Mesendoderm (in vitro differentiated cells): ENCODE results near the gene GREB1L.

Source experiments
- DNase-seq: peaks from one replicate; pipeline ENCODE4 v3.0.0; 2013
- H2AK5ac ChIP-seq: 2 replicates; pipeline ENCODE4 v1.6.1; 2013; ENCODE audit warnings: low read length, inconsistent platforms
- H2BK120ac ChIP-seq: 2 replicates; pipeline ENCODE4 v1.6.1; 2013; ENCODE audit warnings: low read depth, mild to moderate bottlenecking, low read length, moderate library complexity, mixed read lengths
- H2BK15ac ChIP-seq: replicated peaks from 2 replicates; pipeline ENCODE4 v1.6.1; 2013; ENCODE audit warnings: low read depth, mild to moderate bottlenecking, moderate library complexity
- H2BK5ac ChIP-seq: 2 replicates; pipeline ENCODE4 v1.6.1; 2013; ENCODE audit warnings: low read length, inconsistent platforms
- H3K18ac ChIP-seq: 2 replicates; pipeline ENCODE4 v1.6.1; 2013; ENCODE audit warnings: mild to moderate bottlenecking, low read length, mixed read lengths
- H3K23ac ChIP-seq: one replicate; pipeline ENCODE4 v1.6.1; 2013; ENCODE audit warnings: low read length
- H3K27ac ChIP-seq: 2 replicates; pipeline ENCODE4 v1.5.1; 2013; ENCODE audit warnings: low read depth, mild to moderate bottlenecking, inconsistent platforms, low read length, moderate library complexity
- H3K27me3 ChIP-seq: 2 replicates; pipeline ENCODE4 v1.6.1; 2013; ENCODE audit warnings: low read length, control low read depth, mild to moderate bottlenecking, inconsistent platforms; ENCODE audit not compliant: insufficient read depth, poor library complexity
- H3K36me3 ChIP-seq: 2 replicates; pipeline ENCODE4 v1.6.1; 2013; ENCODE audit warnings: low read length, inconsistent platforms; ENCODE audit not compliant: control insufficient read depth, insufficient read depth
- H3K4ac ChIP-seq: one replicate; pipeline ENCODE4 v1.6.1; 2013; ENCODE audit warnings: low read depth, mild to moderate bottlenecking, low read length, moderate library complexity
- H3K4me1 ChIP-seq: 2 replicates; pipeline ENCODE4 v1.6.1; 2013; ENCODE audit warnings: low read depth, low read length, inconsistent platforms; ENCODE audit not compliant: control insufficient read depth
- H3K4me2 ChIP-seq: 2 replicates; pipeline ENCODE4 v1.6.1; 2013; ENCODE audit warnings: low read length
- H3K4me3 ChIP-seq: 2 replicates; pipeline ENCODE4 v1.5.1; 2013; ENCODE audit warnings: mild to moderate bottlenecking, low read length
- H3K56ac ChIP-seq: one replicate; pipeline ENCODE4 v1.6.1; 2013; ENCODE audit warnings: low read length
- H3K79me1 ChIP-seq: 2 replicates; pipeline ENCODE4 v1.6.1; 2013; ENCODE audit warnings: low read length, inconsistent platforms
- H3K79me2 ChIP-seq: 2 replicates; pipeline ENCODE4 v1.6.1; 2013; ENCODE audit warnings: mild to moderate bottlenecking, low read length; ENCODE audit not compliant: control insufficient read depth, insufficient read depth
- H3K9ac ChIP-seq: 2 replicates; pipeline ENCODE4 v1.6.1; 2013; ENCODE audit warnings: low read length, inconsistent platforms
- H4K5ac ChIP-seq: one replicate; pipeline ENCODE4 v1.6.1; 2013; ENCODE audit warnings: low read length
- H4K8ac ChIP-seq: one replicate; pipeline ENCODE4 v1.6.1; 2013; ENCODE audit warnings: low read depth, mild to moderate bottlenecking, control low read depth, low read length, moderate library complexity
- WGBS: extraction: QIAGEN DNeasy Blood & Tissue Kit; methylation state at CpG from one replicate; pipeline ENCODE4 v1.1.7; 2013; ENCODE audit warnings: low lambda C conversion rate, missing lambda C conversion rate; ENCODE audit not compliant: insufficient coverage; ENCODE audit errors: extremely low coverage; 5-methylcytosine and 5-hydroxymethylcytosine counted together

GREB1L gene

DNA sequence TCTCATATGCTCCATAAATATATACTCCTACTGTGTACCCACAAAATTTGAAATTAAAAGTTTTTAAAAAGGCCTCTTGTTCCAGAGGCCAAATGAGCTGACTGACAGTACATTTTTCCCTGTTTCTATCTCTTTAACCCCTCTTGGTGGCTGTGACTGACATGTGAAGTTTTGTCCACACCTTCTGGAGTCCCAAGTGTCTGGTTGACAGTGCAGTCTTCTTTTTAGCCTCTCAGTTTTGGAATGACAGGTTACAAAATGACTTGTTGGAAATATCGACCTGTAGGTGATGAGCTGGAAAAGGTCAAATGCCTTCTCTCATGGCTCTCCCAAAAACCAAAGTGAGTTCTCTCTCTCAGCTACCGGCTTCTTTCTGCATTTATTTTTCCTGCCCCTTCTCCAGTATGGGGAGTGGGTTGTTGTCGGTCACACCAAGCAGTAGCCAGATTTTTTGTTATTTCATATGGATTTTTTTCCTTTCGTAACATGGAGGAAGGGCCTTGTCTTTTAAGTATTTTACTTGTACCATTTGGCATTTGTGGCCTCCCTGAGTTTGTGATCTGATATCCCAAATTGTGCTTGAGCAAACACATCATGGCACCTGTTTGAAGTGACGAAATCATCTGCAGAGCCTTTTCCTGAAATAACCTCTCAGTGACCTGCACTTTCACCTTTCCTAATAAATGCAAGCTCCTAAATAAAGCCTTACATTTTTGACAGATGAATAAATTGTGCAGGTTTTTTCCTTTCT, 214.6 kb downstream of the GREB1L start:
- no peaks in the 10 kb centered on the region for H3K27me3 ChIP-seq
- H3K4me2 ChIP-seq: no peak overlapping the region
- H3K79me2 ChIP-seq: no peaks in the 10 kb centered on the region
- no peak overlapping the region for H4K8ac ChIP-seq
- no peak overlapping the region for H2BK15ac ChIP-seq
- no peak overlapping the region for H2AK5ac ChIP-seq
- no peak overlapping the region for H3K18ac ChIP-seq
- H3K4me3 ChIP-seq: no peak overlapping the region
- no peaks in the 10 kb centered on the region for H3K79me1 ChIP-seq
- no peak overlapping the region for H3K23ac ChIP-seq
- H3K27ac ChIP-seq: no peak overlapping the region
- H3K36me3 ChIP-seq: no peaks in the 10 kb centered on the region
- no peak overlapping the region for H2BK5ac ChIP-seq
- no peak overlapping the region for H3K9ac ChIP-seq
- no peak overlapping the region for H3K56ac ChIP-seq
- DNase-seq: no peak
- no CpG with 5 or more reads among the region's 5 CpGs for WGBS
- H3K4me1 ChIP-seq: no peaks in the 10 kb centered on the region
- H3K4ac ChIP-seq: no peak overlapping the region
- H2BK120ac ChIP-seq: no peak overlapping the region
- no peak overlapping the region for H4K5ac ChIP-seq

GRCh38 chr18:21457179-21457535, 215.1 kb downstream of the GREB1L start:
- Histone ChIP-seq H3K4me3 (no peak overlapping the region), H2BK15ac (no peak overlapping the region), H2AK5ac (no peak overlapping the region), H4K8ac (no peak overlapping the region), H3K36me3 (no peaks in the 10 kb centered on the region), H3K4ac (no peak overlapping the region), H3K27me3 (no peaks in the 10 kb centered on the region), H4K5ac (no peak overlapping the region), H3K79me2 (no peaks in the 10 kb centered on the region), H3K23ac (no peak overlapping the region), H3K4me2 (no peak overlapping the region), H2BK120ac (no peak overlapping the region), H3K9ac (no peak overlapping the region), H3K27ac (no peak overlapping the region), H3K4me1 (no peaks in the 10 kb centered on the region), H2BK5ac (no peak overlapping the region), H3K56ac (no peak overlapping the region), H3K18ac (no peak overlapping the region), H3K79me1 (no peaks in the 10 kb centered on the region)
- DNase-seq: no peak

DNA sequence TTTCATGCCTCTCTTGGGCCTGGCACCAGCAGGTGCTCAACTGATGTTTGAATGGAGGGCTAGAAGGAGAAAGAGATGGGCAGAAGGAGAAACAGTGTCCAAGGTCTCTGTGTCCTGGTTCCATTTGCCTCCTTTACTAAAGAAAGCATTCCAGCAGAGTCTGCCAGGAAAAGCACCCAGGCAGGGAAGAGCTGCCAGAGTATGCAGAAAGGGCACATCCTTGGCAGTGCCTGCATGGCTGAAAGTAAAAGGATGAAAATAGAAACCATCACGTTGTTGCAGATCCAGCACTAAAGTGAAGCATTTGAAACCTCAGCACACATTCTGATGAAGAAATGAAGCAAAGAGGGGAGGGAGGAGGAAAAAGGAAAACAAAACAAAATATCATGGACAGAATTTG, 216.3 kb downstream of the GREB1L start:
- no CpG with 5 or more reads among the region's 1 CpG for WGBS
- no peak overlapping the region for H3K56ac ChIP-seq
- H3K27ac ChIP-seq: no peak overlapping the region

GRCh38 chr18:21458788-21459187, 216.8 kb downstream of the GREB1L start:
- H3K18ac ChIP-seq: no peak overlapping the region
- no peak overlapping the region for H2BK120ac ChIP-seq
- H3K79me2 ChIP-seq: no peaks in the 10 kb centered on the region
- no peak overlapping the region for H2BK5ac ChIP-seq
- H2AK5ac ChIP-seq: no peak overlapping the region
- no peak for DNase-seq
- H3K27ac ChIP-seq: no peak overlapping the region
- H4K8ac ChIP-seq: no peak overlapping the region
- H3K4me1 ChIP-seq: no peaks in the 10 kb centered on the region
- H3K4me2 ChIP-seq: no peak overlapping the region
- H2BK15ac ChIP-seq: no peak overlapping the region
- no CpG with 5 or more reads among the region's 6 CpGs for WGBS
- no peak overlapping the region for H4K5ac ChIP-seq
- no peak overlapping the region for H3K4me3 ChIP-seq
- no peaks in the 10 kb centered on the region for H3K79me1 ChIP-seq
- no peak overlapping the region for H3K56ac ChIP-seq
- no peak overlapping the region for H3K4ac ChIP-seq
- H3K36me3 ChIP-seq: no peaks in the 10 kb centered on the region
- H3K27me3 ChIP-seq: no peaks in the 10 kb centered on the region
- no peak overlapping the region for H3K9ac ChIP-seq
- H3K23ac ChIP-seq: no peak overlapping the region

More for the DNA sequence above, 216.3 kb downstream of the GREB1L start:
- Histone ChIP-seq H3K79me1 (no peaks in the 10 kb centered on the region), H2BK5ac (no peak overlapping the region), H3K4me3 (no peak overlapping the region), H3K36me3 (no peaks in the 10 kb centered on the region), H3K9ac (no peak overlapping the region), H3K23ac (no peak overlapping the region), H2BK15ac (no peak overlapping the region), H3K4ac (no peak overlapping the region), H2BK120ac (no peak overlapping the region), H3K4me1 (no peaks in the 10 kb centered on the region), H3K27me3 (no peaks in the 10 kb centered on the region), H2AK5ac (no peak overlapping the region), H3K79me2 (no peaks in the 10 kb centered on the region), H4K8ac (no peak overlapping the region), H3K4me2 (no peak overlapping the region), H4K5ac (no peak overlapping the region), H3K18ac (no peak overlapping the region)
- DNase-seq: no peak

GRCh38 chr18:21459706-21460286, 217.8 kb downstream of the GREB1L start:
- Histone ChIP-seq H3K4me3 (no peak overlapping the region), H3K4me1 (no peaks in the 10 kb centered on the region), H3K18ac (no peak overlapping the region), H4K8ac (no peak overlapping the region), H2BK15ac (no peak overlapping the region), H3K79me2 (no peaks in the 10 kb centered on the region), H2BK5ac (no peak overlapping the region), H3K36me3 (no peaks in the 10 kb centered on the region), H3K27ac (no peak overlapping the region), H3K23ac (no peak overlapping the region), H2BK120ac (no peak overlapping the region), H4K5ac (no peak overlapping the region), H3K4me2 (no peak overlapping the region), H3K56ac (no peak overlapping the region), H3K9ac (no peak overlapping the region), H3K27me3 (no peaks in the 10 kb centered on the region), H3K4ac (no peak overlapping the region), H3K79me1 (no peaks in the 10 kb centered on the region), H2AK5ac (no peak overlapping the region)
- no peak for DNase-seq
- WGBS: no CpG with 5 or more reads among the region's 10 CpGs

DNA sequence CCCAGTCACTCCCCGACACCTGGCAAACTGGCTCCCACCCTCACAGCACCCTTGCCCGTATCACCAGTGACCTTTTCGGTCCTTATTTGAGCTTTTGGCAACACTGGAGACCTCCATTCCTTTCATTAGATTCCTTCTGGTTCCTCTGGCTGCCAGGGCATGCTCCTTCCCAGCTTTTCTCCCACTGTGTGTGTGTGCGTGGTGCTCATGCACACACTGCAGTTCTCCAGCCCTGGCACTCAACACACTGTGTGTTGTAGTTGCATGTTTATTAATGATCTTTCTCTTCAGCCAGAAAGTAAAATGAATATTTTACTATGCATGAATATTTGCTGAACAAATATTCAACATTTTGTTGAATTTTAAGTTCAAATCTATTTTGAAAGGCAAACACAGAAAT, 219.4 kb downstream of the GREB1L start:
- no peak overlapping the region for H3K9ac ChIP-seq
- H3K79me2 ChIP-seq: no peaks in the 10 kb centered on the region
- WGBS: no CpG with 5 or more reads among the region's 4 CpGs

More for the DNA sequence above, 219.4 kb downstream of the GREB1L start:
- Histone ChIP-seq H2AK5ac (no peak overlapping the region), H3K27ac (no peak overlapping the region), H3K36me3 (no peaks in the 10 kb centered on the region), H2BK15ac (no peak overlapping the region), H3K4me1 (no peaks in the 10 kb centered on the region), H3K23ac (no peak overlapping the region), H2BK5ac (no peak overlapping the region), H2BK120ac (no peak overlapping the region), H4K8ac (no peak overlapping the region), H4K5ac (no peak overlapping the region), H3K4ac (no peak overlapping the region), H3K4me2 (no peak overlapping the region), H3K18ac (no peak overlapping the region), H3K79me1 (no peaks in the 10 kb centered on the region), H3K27me3 (no peaks in the 10 kb centered on the region), H3K56ac (no peak overlapping the region), H3K4me3 (no peak overlapping the region)
- DNase-seq: no peak
